K562 (cell line): ENCODE measurements around the gene RAD50. TPM values are rescaled to one million over a fixed set of nuclear protein-coding genes. Genes with fewer than 3 reads are reported as not detected.

Experiments used
- C11orf30 ChIP-seq: fragments of 450-650 bp; IDR thresholded peaks from 2 replicates; pipeline ENCODE4 v1.6.1; 2016; ENCODE audit warnings: low read depth, mild to moderate bottlenecking
- CBX1 ChIP-seq: sonication (generic); IDR thresholded peaks from 2 replicates; pipeline ENCODE4 v1.6.1; 2016; ENCODE audit warnings: antibody characterized with exemption, low read depth, mild to moderate bottlenecking
- CREM ChIP-seq: IDR thresholded peaks from 2 replicates; pipeline ENCODE4 v1.6.1; 2014; ENCODE audit warnings: antibody characterized with exemption, low read depth
- DNMT1 ChIP-seq: fragments of 450-650 bp; IDR thresholded peaks from 2 replicates; pipeline ENCODE4 v1.6.1; 2016; ENCODE audit warnings: antibody characterized with exemption, mild to moderate bottlenecking
- E2F5 ChIP-seq: sonication (generic); formaldehyde crosslinking; IDR thresholded peaks from 2 replicates; pipeline ENCODE4 v1.8.0; 2022; ENCODE audit warnings: mild to moderate bottlenecking, missing genetic modification reagents
- EGR1 ChIP-seq: fragments of 450-650 bp; conservative IDR thresholded peaks from 2 replicates; pipeline ENCODE4 v1.6.1; 2017; ENCODE audit warnings: mild to moderate bottlenecking
- FOXJ2 ChIP-seq: fragments of 200-800 bp; sonication (Bioruptor generic); IDR thresholded peaks from 2 replicates; pipeline ENCODE4 v1.6.1; 2016; ENCODE audit warnings: missing genetic modification characterization, missing compliant biosample characterization
- FOXJ3 ChIP-seq: sonication (generic); formaldehyde crosslinking; IDR thresholded peaks from 2 replicates; pipeline ENCODE4 v1.4.0; 2020; ENCODE audit warnings: mild to moderate bottlenecking, missing genetic modification reagents
- ILF3 ChIP-seq: fragments of 450-650 bp; IDR thresholded peaks from 2 replicates; pipeline ENCODE4 v1.6.1; 2018; ENCODE audit warnings: antibody characterized with exemption, mild to moderate bottlenecking, moderate library complexity, borderline replicate concordance
- NFE2 ChIP-seq: IDR thresholded peaks from 2 replicates; pipeline ENCODE4 v1.6.1; 2014; ENCODE audit warnings: antibody characterized with exemption, low read depth
- NR2C1 ChIP-seq, 2 experiments: fragments of 450-650 bp; IDR thresholded peaks; 2 replicates each; pipeline ENCODE4 v1.6.1; 2017; ENCODE audit warnings: mild to moderate bottlenecking in 2 of 2, antibody characterized with exemption in 1 of 2, inconsistent platforms in 1 of 2, missing compliant biosample characterization in 1 of 2, missing genetic modification characterization in 1 of 2
- PPARD ChIP-seq: fragments of 250-450 bp; sonication (Bioruptor Pico); IDR thresholded peaks from 2 replicates; pipeline ENCODE4 v1.8.0; 2022; ENCODE audit warnings: inconsistent platforms, mild to moderate bottlenecking, moderate library complexity
- PTTG1 ChIP-seq: fragments of 450-650 bp; IDR thresholded peaks from 2 replicates; pipeline ENCODE4 v1.6.1; 2016; ENCODE audit warnings: low read depth, mild to moderate bottlenecking, missing genetic modification characterization, missing compliant biosample characterization
- RCOR1 ChIP-seq, 2 experiments: IDR thresholded peaks; 2 replicates each; pipeline ENCODE4 v1.6.1; 2012; ENCODE audit warnings: low read depth in 2 of 2, low read length in 2 of 2, borderline replicate concordance in 1 of 2, improper control_type of control experiment in 1 of 2
- RFX5 ChIP-seq: IDR thresholded peaks from 2 replicates; pipeline ENCODE4 v1.6.1; 2011; ENCODE audit warnings: low read depth, mild to moderate bottlenecking, improper control_type of control experiment, low read length
- SUPT5H ChIP-seq: fragments of 450-650 bp; IDR thresholded peaks from 2 replicates; pipeline ENCODE4 v1.6.1; 2016
- TCF15 ChIP-seq: fragments of 250-450 bp; sonication (Bioruptor Pico); IDR thresholded peaks from 2 replicates; pipeline ENCODE4 v1.8.0; 2022; ENCODE audit warnings: moderate library complexity, mild to moderate bottlenecking, inconsistent platforms
- THAP12 ChIP-seq: fragments of 250-450 bp; sonication (Bioruptor Pico); IDR thresholded peaks from 2 replicates; pipeline ENCODE4 v1.9.0; 2021; ENCODE audit warnings: mild to moderate bottlenecking, inconsistent platforms
- XRCC3 ChIP-seq: fragments of 450-650 bp; IDR thresholded peaks from 2 replicates; pipeline ENCODE4 v1.6.1; 2017; ENCODE audit warnings: mild to moderate bottlenecking, moderate library complexity
- YBX1 ChIP-seq: fragments of 450-650 bp; IDR thresholded peaks from 2 replicates; pipeline ENCODE4 v1.7.1; 2016; ENCODE audit warnings: mild to moderate bottlenecking
- ZNF133 ChIP-seq: fragments of 250-450 bp; sonication (Bioruptor Pico); IDR thresholded peaks from 2 replicates; pipeline ENCODE4 v1.4.0; 2020; ENCODE audit warnings: mild to moderate bottlenecking
- ZNF184 ChIP-seq: sonication (generic); formaldehyde crosslinking; IDR thresholded peaks from 2 replicates; pipeline ENCODE4 v1.5.0; 2020; ENCODE audit warnings: missing genetic modification reagents
- ZNF23 ChIP-seq: fragments of 250-450 bp; sonication (Bioruptor Pico); IDR thresholded peaks from 2 replicates; pipeline ENCODE4 v1.4.0; 2020; ENCODE audit warnings: mild to moderate bottlenecking
- ZNF3 ChIP-seq: fragments of 250-450 bp; sonication (Bioruptor Pico); IDR thresholded peaks from 2 replicates; pipeline ENCODE4 v1.5.0; 2021; ENCODE audit warnings: mild to moderate bottlenecking, moderate library complexity
- ZNF324 ChIP-seq: fragments of 250-450 bp; sonication (Bioruptor Pico); IDR thresholded peaks from 2 replicates; pipeline ENCODE4 v1.4.0; 2020; ENCODE audit warnings: mild to moderate bottlenecking
- ZNF707 ChIP-seq: fragments of 250-450 bp; sonication (Bioruptor Pico); conservative IDR thresholded peaks from 2 replicates; pipeline ENCODE4 v1.8.0; 2022; ENCODE audit warnings: inconsistent platforms, mild to moderate bottlenecking, moderate library complexity
- ZNF75A ChIP-seq: fragments of 450-650 bp; formaldehyde crosslinking; IDR thresholded peaks from 2 replicates; pipeline ENCODE4 v1.4.0; 2020; ENCODE audit warnings: mild to moderate bottlenecking
- ZNF764 ChIP-seq: fragments of 250-450 bp; sonication (Bioruptor Pico); IDR thresholded peaks from 2 replicates; pipeline ENCODE4 v1.4.0; 2020; ENCODE audit warnings: low read depth, mild to moderate bottlenecking, moderate library complexity
- ZNF785 ChIP-seq: fragments of 250-450 bp; sonication (Bioruptor Pico); IDR thresholded peaks from 2 replicates; pipeline ENCODE4 v1.4.0; 2020; ENCODE audit warnings: mild to moderate bottlenecking
- polyA plus RNA-seq, 8 experiments: library from polyadenylated mRNA; depleted of rRNA in 4 of 8; stranded (reverse) in 5 of 8; unstranded in 3 of 8; fragments of >200 nt; fragmentation: Nextera tagmentation in 2 of 8; fragmentation: Illumina TruSeq in 1 of 8; extraction: Ambion mirVana in 2 of 8; extraction: Trizol in 1 of 8; gene quantifications; 2 replicates each; pipeline versions ENCODE4 v1.2.1 to v1.2.3, GENCODE V29; 2011 to 2014; ENCODE audit warnings: inconsistent platforms in 1 of 8, missing spikeins in 1 of 8
- total RNA-seq, 7 experiments: library from RNA; depleted of rRNA in 6 of 7; stranded (reverse); fragments of >200 nt in 6 of 7; fragmentation: Illumina TruSeq in 2 of 7; extraction: Trizol in 2 of 7; gene quantifications; 2 replicates each; pipeline versions ENCODE4 v1.2.1 to v1.2.3, GENCODE V29; 2011 to 2021; ENCODE audit warnings: low replicate concordance in 1 of 7

RAD50 gene
- total and polyA plus RNA-seq, 9 of the 15 experiments (the other 6 are each of a cell fraction or from before 2014, with no cell fraction given): 15.3 to 74.2 (median 44.1) TPM

GRCh38 chr5:132666310-132667123 is 109.7 kb downstream of the RAD50 start (continued):
- TF ChIP-seq ILF3: no peak
- TF ChIP-seq ZNF324 (CRISPR knock-in tag): peak; percentile 77
- no peak for TF ChIP-seq FOXJ2 (tag)
- no peak for TF ChIP-seq PPARD (CRISPR knock-in tag)
- TF ChIP-seq XRCC3: no peak
- TF ChIP-seq TCF15 (CRISPR knock-in tag): peak; percentile 98
- peak; percentile 96 for TF ChIP-seq PTTG1 (tag)
- TF ChIP-seq EGR1: no peak
- TF ChIP-seq SUPT5H: peak; percentile 87
- peak; percentile 32; the same call in 1 of the 2 replicates for TF ChIP-seq ZNF3
- no peak for TF ChIP-seq RFX5
- 0 out of 2 replicates have a peak, but pooled peaks have one; percentile 52 for TF ChIP-seq ZNF785
- peak in 1 of 2 experiments; percentile 58; a peak in 1 of 4 replicates for TF ChIP-seq RCOR1 (IDR thresholded peaks at IDR 0.05; ENCODE audit: borderline replicate concordance in 1 of 2, low read depth in 2 of 2, low read length in 2 of 2)
- no peak for TF ChIP-seq ZNF184
- TF ChIP-seq YBX1: no peak
- no peak for TF ChIP-seq NR2C1 (IDR thresholded peaks at IDR 0.05)
- peak; percentile 93 for TF ChIP-seq NR2C1 (tag; IDR thresholded peaks at IDR 0.05)
- no peak for TF ChIP-seq ZNF764 (CRISPR knock-in tag)
- TF ChIP-seq DNMT1: no peak
- TF ChIP-seq THAP12 (CRISPR knock-in tag): peak; percentile 57; the same call in 1 of the 2 replicates
- peak; percentile 78; the same call in 1 of the 2 replicates for TF ChIP-seq E2F5
- peak; percentile 86 for TF ChIP-seq ZNF23 (CRISPR knock-in tag)
- TF ChIP-seq CREM: peak; percentile 82
- no peak for TF ChIP-seq FOXJ3 (CRISPR knock-in tag)
- TF ChIP-seq ZNF75A (CRISPR knock-in tag): peak; percentile 81
- no peak for TF ChIP-seq CBX1
- TF ChIP-seq NFE2: no peak
- no peak for TF ChIP-seq ZNF133
- TF ChIP-seq ZNF707 (CRISPR knock-in tag): peak; percentile 78
- no peak for TF ChIP-seq C11orf30
